ENCODE results near the gene SLAMF9.

Gene SLAMF9

GRCh38 chr1:159974350-159974965 lies 20.4 kb upstream of the SLAMF9 start:
- no peak for DNase-seq

GRCh38 chr1:159973350-159973940 lies 19.4 kb upstream of the SLAMF9 start:
- no peak for DNase-seq

- DNase-seq, result no peak
These were observed 18.6 kb upstream of the SLAMF9 start for GRCh38 chr1:159972443-159973205.

- DNase-seq, result no peak
These were observed 16.9 kb upstream of the SLAMF9 start for GRCh38 chr1:159970932-159971342.

- DNase-seq, result no peak
These were observed 14.9 kb upstream of the SLAMF9 start for GRCh38 chr1:159968901-159969300.

- DNase-seq, result no peak
These were observed 11.2 kb upstream of the SLAMF9 start for GRCh38 chr1:159965263-159965662.

GRCh38 chr1:159964144-159964543 lies 10.1 kb upstream of the SLAMF9 start:
- DNase-seq, result no peak

- no peak for DNase-seq
These were observed 8.1 kb upstream of the SLAMF9 start for GRCh38 chr1:159962176-159962575.

- no peak for DNase-seq
These were observed 7.6 kb upstream of the SLAMF9 start for GRCh38 chr1:159961636-159962035.

GRCh38 chr1:159960721-159961381 lies 6.8 kb upstream of the SLAMF9 start:
- no peak for DNase-seq

- DNase-seq, result no peak
These were observed 5.4 kb upstream of the SLAMF9 start for GRCh38 chr1:159959451-159959850.

- no peak for DNase-seq
These were observed 4.8 kb upstream of the SLAMF9 start for GRCh38 chr1:159958719-159959380.

GRCh38 chr1:159957824-159958268 lies 3.8 kb upstream of the SLAMF9 start:
- DNase-seq, result peak; percentile 23

GRCh38 chr1:159955456-159955855 lies 1.4 kb upstream of the SLAMF9 start:
- DNase-seq, result no peak

GRCh38 chr1:159952932-159953331 lies 1.1 kb downstream of the SLAMF9 start:
- no peak for DNase-seq

- no peak for DNase-seq
These were observed 2.5 kb downstream of the SLAMF9 start for GRCh38 chr1:159951551-159951950.

- DNase-seq, result no peak
These were observed 3.0 kb downstream of the SLAMF9 start for GRCh38 chr1:159951016-159951415.

GRCh38 chr1:159949981-159950381 lies 4.1 kb downstream of the SLAMF9 start:
- DNase-seq, result no peak

GRCh38 chr1:159949123-159949522 lies 4.9 kb downstream of the SLAMF9 start:
- DNase-seq, result no peak

GRCh38 chr1:159947942-159948341 lies 6.1 kb downstream of the SLAMF9 start:
- DNase-seq, result no peak

GRCh38 chr1:159946242-159947187 lies 7.5 kb downstream of the SLAMF9 start:
- DNase-seq, result no peak

Data from NCI-H1092 treated with DMSO at 0.1 percent for 48 hours (cell line).